OCI-LY7 (cell line): ENCODE measurements around the gene OGFRL1. TPM values are rescaled to one million over a fixed set of nuclear protein-coding genes. Genes with fewer than 3 reads are reported as not detected.

ENCODE experiments used
- Bru-seq: library from RNA; stranded (reverse); fragments of 400-500 nt; gene quantifications from one replicate; lab custom pipeline; 2021; lab: Mats Ljungman, UMichigan
- BruChase-seq, 2 experiments: library from RNA; stranded (reverse); fragments of 400-500 nt; gene quantifications; one replicate each; lab custom pipeline; 2021; lab: Mats Ljungman, UMichigan
- BruUV-seq: library from RNA; stranded (reverse); fragments of 400-500 nt; replicated peaks from 2 replicates; lab custom pipeline; 2021; lab: Mats Ljungman, UMichigan
- CTCF ChIA-PET: fragments of 300-600 bp; sonication (Branson Sonifier 250); formaldehyde crosslinking; loops from one replicate; lab custom pipeline; 2022; ENCODE audit warnings: antibody characterized with exemption; ENCODE audit not compliant: unreplicated experiment; lab: Charles Lee
- POLR2A ChIA-PET: fragments of 300-600 bp; sonication (Branson Sonifier 250); formaldehyde crosslinking; loops from one replicate; lab custom pipeline; 2022; ENCODE audit warnings: antibody characterized with exemption; lab: Charles Lee
- DNase-seq: peaks from one replicate; pipeline ENCODE4 v3.0.0-alpha.2; 2015; ENCODE audit warnings: low spot score
- H2AFZ ChIP-seq: fragments of 200-600 bp; sonication (generic), shearing (Covaris generic); 2 replicates; pipeline ENCODE4 v1.6.1; 2014; ENCODE audit warnings: mild to moderate bottlenecking, antibody characterized with exemption, low read length, moderate library complexity
- H3K27ac ChIP-seq: fragments of 200-600 bp; sonication (generic); 2 replicates; pipeline ENCODE4 v1.5.1; 2014; ENCODE audit warnings: mixed run types, low read depth, mild to moderate bottlenecking, moderate library complexity, low read length, inconsistent platforms; ENCODE audit not compliant: poor library complexity, severe bottlenecking
- H3K36me3 ChIP-seq: fragments of 200-600 bp; sonication (generic); 2 replicates; pipeline ENCODE4 v1.6.1; 2014; ENCODE audit warnings: mild to moderate bottlenecking, antibody characterized with exemption, low read length, moderate library complexity, mixed read lengths; ENCODE audit not compliant: insufficient read depth
- H3K4me1 ChIP-seq: fragments of 200-600 bp; sonication (generic); 2 replicates; pipeline ENCODE4 v1.5.1; 2014; ENCODE audit warnings: mild to moderate bottlenecking, low read length; ENCODE audit not compliant: insufficient read depth, poor library complexity, severe bottlenecking
- H3K4me2 ChIP-seq: fragments of 200-600 bp; sonication (generic); 2 replicates; pipeline ENCODE4 v1.6.1; 2014; ENCODE audit warnings: mild to moderate bottlenecking, low read length
- H3K4me3 ChIP-seq: fragments of 200-600 bp; sonication (generic); 2 replicates; pipeline ENCODE4 v1.5.1; 2014; ENCODE audit warnings: mild to moderate bottlenecking, low read depth, low read length; ENCODE audit not compliant: poor library complexity, severe bottlenecking
- H3K79me2 ChIP-seq: fragments of 200-600 bp; sonication (generic); 2 replicates; pipeline ENCODE4 v1.6.1; 2016; ENCODE audit warnings: low read depth, mild to moderate bottlenecking, low read length, moderate library complexity, mixed read lengths; ENCODE audit not compliant: insufficient read depth
- H3K9me2 ChIP-seq: fragments of 200-600 bp; sonication (generic); 2 replicates; pipeline ENCODE4 v1.6.1; 2016; ENCODE audit warnings: mild to moderate bottlenecking, low read length, mixed read lengths; ENCODE audit not compliant: insufficient read depth
- H3K9me3 ChIP-seq: fragments of 200-600 bp; sonication (generic); 2 replicates; pipeline ENCODE4 v1.6.1; 2014; ENCODE audit warnings: mild to moderate bottlenecking, mixed run types, low read length, mixed read lengths
- H4K20me1 ChIP-seq: fragments of 200-600 bp; sonication (generic); 2 replicates; pipeline ENCODE4 v1.6.1; 2014; ENCODE audit warnings: mild to moderate bottlenecking, antibody characterized with exemption, low read length, moderate library complexity, mixed read lengths; ENCODE audit not compliant: insufficient read depth
- CTCF ChIP-seq: fragments of 200-600 bp; sonication (generic); conservative IDR thresholded peaks from 2 replicates; pipeline ENCODE4 v1.5.1; 2014; ENCODE audit warnings: mild to moderate bottlenecking, antibody characterized with exemption, low read length, moderate library complexity, mixed read lengths
- EZH2phosphoT487 ChIP-seq: fragments of 200-600 bp; sonication (generic); IDR thresholded peaks from 2 replicates; pipeline ENCODE4 v1.6.1; 2018; ENCODE audit warnings: low read depth, borderline replicate concordance, mild to moderate bottlenecking, mixed run types, antibody characterized with exemption, low read length, moderate library complexity, mixed read lengths
- intact Hi-C: fragments of 100-400 bp; cut with micrococcal nuclease; formaldehyde crosslinking; loops from one replicate; pipeline ENCODE4 v1.10.0; 2022; ENCODE audit not compliant: unreplicated experiment
- long read RNA-seq: library from polyadenylated mRNA; stranded (forward); transcript quantifications from one replicate; pipeline ENCODE4 v2.0.0, GENCODE V29; 2022
- total RNA-seq, 2 experiments: library from RNA; depleted of rRNA in 1 of 2; stranded (reverse); fragments of >200 nt in 1 of 2; shearing (Covaris generic) in 1 of 2; gene quantifications; 2 replicates each; pipeline ENCODE4 v1.2.3, GENCODE V29; 2014 to 2022

The OGFRL1 gene
- total RNA-seq (2014; rRNA removed; shearing (Covaris generic)), result 32.5 and 33.5 TPM in 2 replicates
- total RNA-seq (2022), result 32.9 and 35.8 TPM in 2 replicates
- Bru-seq, nascent RNA, result percentile 91 among the genes with signal in this experiment
- percentile 98 among the genes with signal in this experiment for BruChase-seq, experiment 1, labeled RNA remaining after a 6-hour chase
- BruChase-seq, experiment 2, labeled RNA remaining after a 2-hour chase, result percentile 97 among the genes with signal in this experiment
- long read RNA-seq, full-length matches to known transcripts, result 74 of 169 reads
- long read RNA-seq, partial matches to known transcripts, result 2 of 169 reads
- long read RNA-seq, other reads (novel, unspliced or antisense), result 93 of 169 reads

DNA sequence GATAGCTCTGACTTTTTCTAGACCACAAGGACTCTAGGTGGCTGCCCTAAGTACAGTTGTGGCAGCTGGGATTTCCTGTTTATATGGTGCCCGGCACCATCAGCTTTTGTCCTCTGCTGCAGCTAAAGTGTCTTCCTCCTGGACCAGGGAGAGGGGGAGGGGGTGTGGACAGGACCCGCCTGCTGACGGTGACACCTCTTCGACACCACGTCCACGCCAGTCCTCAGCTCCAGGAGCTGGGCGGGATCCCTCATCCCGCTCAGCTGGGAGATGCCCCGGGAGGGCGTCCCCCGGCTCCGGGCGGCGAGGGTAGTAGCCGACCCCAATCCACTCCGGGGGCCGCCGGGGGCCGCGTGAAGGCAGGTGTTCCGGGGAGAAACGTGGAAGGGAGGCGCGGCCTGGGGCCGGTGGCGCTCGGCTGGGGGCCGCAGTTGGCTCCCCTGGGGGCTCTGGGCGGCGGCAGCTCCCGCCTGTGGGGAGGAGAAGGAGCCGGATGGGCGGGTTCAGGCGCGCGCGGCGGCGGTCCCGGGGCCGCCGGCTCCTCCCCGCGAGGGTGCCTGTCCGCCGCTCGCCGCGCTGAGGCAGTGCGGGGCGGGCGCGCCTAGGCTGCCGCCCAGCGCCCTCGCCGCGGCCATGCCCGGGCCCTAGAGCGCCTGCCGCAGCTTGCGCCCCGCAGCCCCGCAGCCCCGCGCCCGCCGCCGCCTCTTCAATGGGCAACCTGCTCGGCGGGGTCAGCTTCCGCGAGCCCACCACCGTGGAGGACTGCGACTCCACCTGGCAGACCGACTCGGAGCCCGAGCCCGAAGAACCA, at the start of gene OGFRL1:
Gene OGFRL1 (plus strand): TSS at position 584 of the 811 bp plus-strand sequence. CDS start 126 bp downstream, at position 710.
- H2AFZ ChIP-seq, result peak within 1 kb of the TSS; percentile 85
- peaks cover 43% of the 10 kb centered on the region for H3K79me2 ChIP-seq
- H3K9me3 ChIP-seq, result no peaks in the 10 kb centered on the region
- no peaks in the 10 kb centered on the region; the same call in 1 of the 2 replicates for H4K20me1 ChIP-seq
- ChIA-PET CTCF (interaction anchor here (0.7 to 1.9 kb wide), 2 partner anchors 39 to 78 kb away, joined by 3 to 8 read pairs; no protein-coding TSS in a partner anchor), POLR2A (interaction anchor here (0.5 to 3.8 kb wide), 12 partner anchors 9 to 1998 kb away, joined by 3 to 45 read pairs (median 4); no protein-coding TSS in a partner anchor)
- H3K27ac ChIP-seq, result peak within 1 kb of the TSS; percentile 96
- H3K4me2 ChIP-seq, result peak within 1 kb of the TSS; percentile 77
- BruUV-seq, result TSS peak; percentile 80
- peak; percentile 92 for DNase-seq
- H3K36me3 ChIP-seq, result peaks cover 16% of the 10 kb centered on the region
- TF ChIP-seq EZH2phosphoT487 (no peak), CTCF (0 out of 2 replicates have a peak, but pooled peaks have one; percentile 27)
- peaks cover 44% of the 10 kb centered on the region for H3K4me1 ChIP-seq
- H3K9me2 ChIP-seq, result no peaks in the 10 kb centered on the region
- intact Hi-C loops, result loop anchor here (2.0 to 5.0 kb wide), 3 partner anchors 38 to 1334 kb away; partner anchors contain the start of gene KCNQ5
- peak within 1 kb of the TSS; percentile 82 for H3K4me3 ChIP-seq

DNA sequence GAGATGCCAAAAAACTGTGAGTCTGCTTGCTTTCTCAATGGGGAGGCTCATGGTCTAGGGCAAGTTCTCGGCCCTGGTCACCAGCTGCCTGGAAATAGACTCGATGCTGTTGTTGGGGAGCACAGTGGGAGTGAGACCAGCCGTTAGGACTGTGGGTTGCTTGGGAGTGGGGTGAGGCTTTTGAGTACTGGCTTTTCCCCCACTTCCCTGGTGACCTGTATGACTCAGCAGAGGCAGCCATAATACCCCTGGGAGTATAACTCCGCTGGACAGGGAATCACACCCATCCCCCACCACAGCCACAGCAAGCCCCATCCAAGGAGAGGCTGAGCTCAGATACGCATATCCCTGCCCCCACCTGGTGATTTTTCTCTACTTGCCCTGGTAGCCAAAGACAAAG, 48.9 kb upstream of the OGFRL1 start:
- intact Hi-C loops, result no loop called here
- no peak overlapping the region for H3K27ac ChIP-seq
- H3K79me2 ChIP-seq, result no peaks in the 10 kb centered on the region
- ChIA-PET CTCF (no interaction called here), POLR2A (no interaction called here)
- H3K9me2 ChIP-seq, result no peaks in the 10 kb centered on the region
- peaks cover 13% of the 10 kb centered on the region for H3K4me1 ChIP-seq
- H3K9me3 ChIP-seq, result no peaks in the 10 kb centered on the region
- no peaks in the 10 kb centered on the region for H4K20me1 ChIP-seq
- H3K4me3 ChIP-seq, result no peak overlapping the region
- no TSS peak for BruUV-seq
- DNase-seq, result no peak
- no peak overlapping the region for H2AFZ ChIP-seq
- no peaks in the 10 kb centered on the region for H3K36me3 ChIP-seq
- TF ChIP-seq CTCF (no peak), EZH2phosphoT487 (no peak)
- no peak overlapping the region for H3K4me2 ChIP-seq
